ENCODE data around the gene LHFPL3. TPM values are rescaled to one million over a fixed set of nuclear protein-coding genes. Genes with fewer than 3 reads are reported as not detected.
"Not testable (repeated sequence)": the region's sequence is repeated elsewhere in the genome, so short reads cannot be mapped to it uniquely, and the experiment has no call there.

Gene LHFPL3
- total RNA-seq, 1 experiment from 2014 or later, result 0.80 TPM

- DNase-seq, result no peak
- no peaks in the 10 kb centered on the region for H3K27me3 ChIP-seq (ENCODE audit: control insufficient read depth, insufficient read depth, low read length)
- no peaks in the 10 kb centered on the region for H3K36me3 ChIP-seq (replicated peaks; ENCODE audit: control insufficient read depth, insufficient read depth, low read length)
- no peak overlapping the region for H3K4me3 ChIP-seq (ENCODE audit: insufficient read depth, low read depth, low read length)
Measured at GRCh38 chr7:104686286-104686685, 357.9 kb downstream of the LHFPL3 start.

GRCh38 chr7:104694710-104695109 lies 366.3 kb downstream of the LHFPL3 start:
- no peak for DNase-seq
- H3K36me3 ChIP-seq (replicated peaks; ENCODE audit: control insufficient read depth, insufficient read depth, low read length), result no peaks in the 10 kb centered on the region
- H3K27me3 ChIP-seq (ENCODE audit: control insufficient read depth, insufficient read depth, low read length), result no peaks in the 10 kb centered on the region
- H3K4me3 ChIP-seq (ENCODE audit: insufficient read depth, low read depth, low read length), result no peak overlapping the region

- no peak overlapping the region for H3K4me3 ChIP-seq (ENCODE audit: insufficient read depth, low read depth, low read length)
- H3K36me3 ChIP-seq (replicated peaks; ENCODE audit: control insufficient read depth, insufficient read depth, low read length), result no peaks in the 10 kb centered on the region
- no peak for DNase-seq
Measured at GRCh38 chr7:104695563-104695962, 367.2 kb downstream of the LHFPL3 start.

GRCh38 chr7:104700336-104700735 lies 371.9 kb downstream of the LHFPL3 start:
- no peaks in the 10 kb centered on the region for H3K27me3 ChIP-seq (ENCODE audit: control insufficient read depth, insufficient read depth, low read length)
- no peak for DNase-seq

More at GRCh38 chr7:104695563-104695962, 367.2 kb downstream of the LHFPL3 start:
- no peaks in the 10 kb centered on the region for H3K27me3 ChIP-seq (ENCODE audit: control insufficient read depth, insufficient read depth, low read length)

GRCh38 chr7:104721027-104721426 lies 392.6 kb downstream of the LHFPL3 start:
- not testable (repeated sequence) for H3K27me3 ChIP-seq (ENCODE audit: control insufficient read depth, insufficient read depth, low read length); DNase-seq; H3K36me3 ChIP-seq (replicated peaks; ENCODE audit: control insufficient read depth, insufficient read depth, low read length); H3K4me3 ChIP-seq (ENCODE audit: insufficient read depth, low read depth, low read length)

More at GRCh38 chr7:104700336-104700735, 371.9 kb downstream of the LHFPL3 start:
- Histone ChIP-seq H3K36me3 (replicated peaks; ENCODE audit: control insufficient read depth, insufficient read depth, low read length) (no peaks in the 10 kb centered on the region), H3K4me3 (ENCODE audit: insufficient read depth, low read depth, low read length) (no peak overlapping the region)

GRCh38 chr7:104723001-104723400 lies 394.6 kb downstream of the LHFPL3 start:
- Histone ChIP-seq H3K27me3 (ENCODE audit: control insufficient read depth, insufficient read depth, low read length) (no peaks in the 10 kb centered on the region), H3K36me3 (replicated peaks; ENCODE audit: control insufficient read depth, insufficient read depth, low read length) (no peaks in the 10 kb centered on the region)
- DNase-seq, result no peak

GRCh38 chr7:104758504-104758903 lies 430.1 kb downstream of the LHFPL3 start:
- no peak for DNase-seq
- Histone ChIP-seq H3K4me3 (ENCODE audit: insufficient read depth, low read depth, low read length) (no peak overlapping the region), H3K36me3 (replicated peaks; ENCODE audit: control insufficient read depth, insufficient read depth, low read length) (no peaks in the 10 kb centered on the region), H3K27me3 (ENCODE audit: control insufficient read depth, insufficient read depth, low read length) (no peaks in the 10 kb centered on the region)

More at GRCh38 chr7:104723001-104723400, 394.6 kb downstream of the LHFPL3 start:
- H3K4me3 ChIP-seq (ENCODE audit: insufficient read depth, low read depth, low read length), result no peak overlapping the region

- no peak for DNase-seq
- Histone ChIP-seq H3K4me3 (ENCODE audit: insufficient read depth, low read depth, low read length) (no peak overlapping the region), H3K27me3 (ENCODE audit: control insufficient read depth, insufficient read depth, low read length) (no peaks in the 10 kb centered on the region), H3K36me3 (replicated peaks; ENCODE audit: control insufficient read depth, insufficient read depth, low read length) (no peaks in the 10 kb centered on the region)
Measured at GRCh38 chr7:104761892-104762291, 433.5 kb downstream of the LHFPL3 start.

GRCh38 chr7:104767113-104767512 lies 438.7 kb downstream of the LHFPL3 start:
- Histone ChIP-seq H3K4me3 (ENCODE audit: insufficient read depth, low read depth, low read length) (no peak overlapping the region), H3K27me3 (ENCODE audit: control insufficient read depth, insufficient read depth, low read length) (no peaks in the 10 kb centered on the region), H3K36me3 (replicated peaks; ENCODE audit: control insufficient read depth, insufficient read depth, low read length) (no peaks in the 10 kb centered on the region)
- no peak for DNase-seq

GRCh38 chr7:104767826-104768536 lies 439.6 kb downstream of the LHFPL3 start:
- H3K4me3 ChIP-seq (ENCODE audit: insufficient read depth, low read depth, low read length), result no peak overlapping the region
- H3K27me3 ChIP-seq (ENCODE audit: control insufficient read depth, insufficient read depth, low read length), result no peaks in the 10 kb centered on the region
- H3K36me3 ChIP-seq (replicated peaks; ENCODE audit: control insufficient read depth, insufficient read depth, low read length), result no peaks in the 10 kb centered on the region
- DNase-seq, result peak; percentile 7

- peak; percentile 58 for DNase-seq
- Histone ChIP-seq H3K27me3 (ENCODE audit: control insufficient read depth, insufficient read depth, low read length) (no peaks in the 10 kb centered on the region), H3K36me3 (replicated peaks; ENCODE audit: control insufficient read depth, insufficient read depth, low read length) (no peaks in the 10 kb centered on the region), H3K4me3 (ENCODE audit: insufficient read depth, low read depth, low read length) (no peak overlapping the region)
Measured at GRCh38 chr7:104772405-104773345, 444.3 kb downstream of the LHFPL3 start.

GRCh38 chr7:104773796-104774195 lies 445.4 kb downstream of the LHFPL3 start:
- no peaks in the 10 kb centered on the region for H3K27me3 ChIP-seq (ENCODE audit: control insufficient read depth, insufficient read depth, low read length)
- H3K4me3 ChIP-seq (ENCODE audit: insufficient read depth, low read depth, low read length), result no peak overlapping the region
- no peak for DNase-seq
- no peaks in the 10 kb centered on the region for H3K36me3 ChIP-seq (replicated peaks; ENCODE audit: control insufficient read depth, insufficient read depth, low read length)

- H3K27me3 ChIP-seq (ENCODE audit: control insufficient read depth, insufficient read depth, low read length), result no peaks in the 10 kb centered on the region
Measured at GRCh38 chr7:104775531-104775930, 447.1 kb downstream of the LHFPL3 start.

GRCh38 chr7:104777301-104777800 lies 448.9 kb downstream of the LHFPL3 start:
- H3K36me3 ChIP-seq (replicated peaks; ENCODE audit: control insufficient read depth, insufficient read depth, low read length), result no peaks in the 10 kb centered on the region
- DNase-seq, result no peak
- no peaks in the 10 kb centered on the region for H3K27me3 ChIP-seq (ENCODE audit: control insufficient read depth, insufficient read depth, low read length)
- H3K4me3 ChIP-seq (ENCODE audit: insufficient read depth, low read depth, low read length), result no peak overlapping the region

More at GRCh38 chr7:104775531-104775930, 447.1 kb downstream of the LHFPL3 start:
- Histone ChIP-seq H3K36me3 (replicated peaks; ENCODE audit: control insufficient read depth, insufficient read depth, low read length) (no peaks in the 10 kb centered on the region), H3K4me3 (ENCODE audit: insufficient read depth, low read depth, low read length) (no peak overlapping the region)
- no peak for DNase-seq

Measured in H7 (cell line).